B cell (primary cell): ENCODE measurements around the gene MYLK4. TPM values are rescaled to one million over a fixed set of nuclear protein-coding genes. Genes with fewer than 3 reads are reported as not detected.

ENCODE experiments used
- ATAC-seq: fragments of 200-7000 bp; cut with Tn5 transposase; one replicate; pipeline ENCODE4 v1.10.0; 2021; ENCODE audit warnings: low read depth, mild to moderate bottlenecking, moderate number of reproducible peaks, moderate library complexity
- CTCF ChIA-PET: fragments of 350-600 bp; sonication (Branson Sonifier 250); formaldehyde crosslinking; loops from one replicate; lab custom pipeline; 2021; ENCODE audit warnings: antibody characterized with exemption, inconsistent platforms; lab: Charles Lee
- POLR2A ChIA-PET: fragments of 350-600 bp; sonication (Branson Sonifier 250); formaldehyde crosslinking; loops from one replicate; lab custom pipeline; 2021; ENCODE audit warnings: antibody characterized with exemption; lab: Charles Lee
- DNase-seq: peaks from one replicate; pipeline ENCODE4 v3.0.0; 2013
- H2AFZ ChIP-seq: 2 replicates; pipeline ENCODE4 v1.6.1; 2012; ENCODE audit warnings: mild to moderate bottlenecking, low read depth, low read length; ENCODE audit not compliant: insufficient read depth, poor library complexity, severe bottlenecking
- H3K27ac ChIP-seq, 2 donors: 1 replicate in 1 of 2; 2 replicates in 1 of 2; pipeline ENCODE4 v1.5.1; 2012 to 2013; ENCODE audit warnings: low read length in 2 of 2, mild to moderate bottlenecking in 2 of 2, moderate library complexity in 1 of 2
- H3K27me3 ChIP-seq, 4 experiments: fragments of 200-600 bp in 1 of 4; sonication (generic) in 1 of 4; replicated peaks in 1 of 4; 1 replicate in 2 of 4; 2 replicates in 2 of 4; pipeline versions ENCODE4 v1.6.1 to v1.7.0; 2013 to 2016; ENCODE audit warnings: low read length in 3 of 4, mild to moderate bottlenecking in 2 of 4, mixed read lengths in 1 of 4, moderate library complexity in 1 of 4; ENCODE audit not compliant: insufficient read depth in 4 of 4, control insufficient read depth in 3 of 4; ENCODE audit errors: control extremely low read depth in 1 of 4
- H3K36me3 ChIP-seq, 2 experiments: replicated peaks in 1 of 2; 1 replicate in 1 of 2; 2 replicates in 1 of 2; pipeline versions ENCODE4 v1.6.1 to v1.7.1; 2013; ENCODE audit warnings: low read length in 1 of 2; ENCODE audit not compliant: insufficient read depth in 2 of 2, control insufficient read depth in 1 of 2; ENCODE audit errors: control extremely low read depth in 1 of 2, extremely low read depth in 1 of 2
- H3K4me1 ChIP-seq, 2 donors: fragments of 200-600 bp in 1 of 2; sonication (generic) in 1 of 2; 1 replicate in 1 of 2; 2 replicates in 1 of 2; pipeline versions ENCODE4 v1.5.1 to v1.6.1; 2013 to 2017; ENCODE audit warnings: low read length in 2 of 2; ENCODE audit not compliant: control insufficient read depth in 2 of 2, insufficient read depth in 2 of 2
- H3K4me2 ChIP-seq: replicated peaks from 2 replicates; pipeline ENCODE3; 2012; ENCODE audit warnings: mild to moderate bottlenecking, low read depth, low read length; ENCODE audit not compliant: poor library complexity, severe bottlenecking
- H3K4me3 ChIP-seq, 5 experiments: fragments of 200-600 bp in 1 of 5; sonication (generic) in 1 of 5; 1 replicate in 3 of 5; 2 replicates in 2 of 5; pipeline versions ENCODE4 v1.5.1 to v1.7.0; 2011 to 2016; ENCODE audit warnings: low read length in 4 of 5, mild to moderate bottlenecking in 4 of 5, low read depth in 2 of 5, control low read depth in 1 of 5, moderate library complexity in 1 of 5; ENCODE audit not compliant: insufficient read depth in 1 of 5; ENCODE audit errors: control extremely low read depth in 1 of 5, extremely low read depth in 1 of 5
- H3K79me2 ChIP-seq: fragments of 200-600 bp; sonication (generic); one replicate; pipeline ENCODE4 v1.6.0; 2016; ENCODE audit warnings: low read length; ENCODE audit not compliant: control insufficient read depth, insufficient read depth
- H3K9ac ChIP-seq: fragments of 200-600 bp; sonication (generic); 2 replicates; pipeline ENCODE4 v1.6.1; 2017; ENCODE audit warnings: mild to moderate bottlenecking, low read length, moderate library complexity
- H3K9me3 ChIP-seq, 3 donors: one replicate each; pipeline versions ENCODE4 v1.6.1 to v1.7.1; 2013; ENCODE audit warnings: low read length in 2 of 3; ENCODE audit not compliant: control insufficient read depth in 2 of 3, insufficient read depth in 1 of 3; ENCODE audit errors: control extremely low read depth in 1 of 3
- H4K20me1 ChIP-seq: 2 replicates; pipeline ENCODE4 v1.6.0; 2012; ENCODE audit warnings: mild to moderate bottlenecking, low read length; ENCODE audit not compliant: insufficient read depth, control insufficient read depth, poor library complexity, severe bottlenecking
- H3K27ac Mint-ChIP-seq: one replicate; pipeline ENCODE4 v1.8.0; 2021; ENCODE audit warnings: mixed read lengths
- H3K27me3 Mint-ChIP-seq: one replicate; pipeline ENCODE4 v1.8.0; 2021; ENCODE audit warnings: mixed read lengths
- H3K4me1 Mint-ChIP-seq: one replicate; pipeline ENCODE4 v1.8.0; 2021; ENCODE audit warnings: mixed read lengths
- H3K4me3 Mint-ChIP-seq: one replicate; pipeline ENCODE4 v1.8.0; 2021; ENCODE audit warnings: mixed read lengths
- H3K9me3 Mint-ChIP-seq: one replicate; pipeline ENCODE4 v1.8.0; 2022; ENCODE audit warnings: mixed read lengths; ENCODE audit not compliant: insufficient read depth
- EZH2 ChIP-seq: IDR thresholded peaks from 2 replicates; pipeline ENCODE4 v1.6.1; 2012; ENCODE audit warnings: borderline replicate concordance, low read depth, mild to moderate bottlenecking, moderate library complexity, low read length; ENCODE audit not compliant: insufficient read depth, poor library complexity, severe bottlenecking
- WGBS: methylation state at CpG from one replicate; pipeline ENCODE4 v1.1.5; 2013; ENCODE audit warnings: missing lambda C conversion rate; ENCODE audit not compliant: insufficient coverage; 5-methylcytosine and 5-hydroxymethylcytosine counted together
- intact Hi-C: fragments of 100-400 bp; cut with micrococcal nuclease; formaldehyde crosslinking; loops from one replicate; pipeline ENCODE4 v1.10.0; 2022
- polyA plus RNA-seq: library from polyadenylated mRNA; depleted of rRNA; stranded (reverse); fragments of >200 nt; gene quantifications from 2 replicates; pipeline ENCODE4 v1.2.3, GENCODE V29; 2012
- total RNA-seq, 2 donors: library from RNA; stranded (reverse); fragments of 120-200 nt in 1 of 2; gene quantifications; 1 replicate in 1 of 2; 2 replicates in 1 of 2; pipeline versions ENCODE4 v1.2.3 to v1.2.4, GENCODE V29; 2013 to 2022
- TF ChIP-seq, protein P1 (sequence below): fragments of 200-600 bp; IDR thresholded peaks from one replicate; pipeline ENCODE4 v1.8.0; 2022; ENCODE audit warnings: antibody characterized with exemption, mild to moderate bottlenecking

Gene MYLK4
- total and polyA plus RNA-seq, 2 donors (not counting 1 experiment from before 2014, with no cell fraction given), result 0.51 to 1.2 TPM

DNA sequence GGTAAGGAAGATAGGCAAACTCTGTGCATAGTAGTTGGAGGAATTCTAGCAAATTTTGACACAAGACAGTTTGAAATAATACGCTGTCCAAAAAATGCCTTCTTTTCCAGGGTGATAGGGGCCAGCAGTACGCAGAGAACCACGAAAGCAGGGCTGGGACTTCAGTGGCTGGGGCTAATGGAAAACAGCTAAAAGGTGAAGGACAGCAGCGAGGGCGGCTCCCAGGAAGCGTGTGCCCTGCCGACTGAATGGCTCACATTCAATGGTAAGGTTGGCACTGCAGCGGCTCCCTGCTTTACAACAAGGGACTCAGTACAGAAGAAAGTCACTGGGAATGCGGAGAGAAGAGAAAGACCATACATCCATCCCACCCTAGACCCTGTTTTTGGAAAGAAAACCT is 131.1 kb downstream of the MYLK4 start:
- Histone ChIP-seq H3K4me2 (no peak overlapping the region), H4K20me1 (no peaks in the 10 kb centered on the region), H3K9me3 (no peaks in the 10 kb centered on the region), H3K9ac (no peak overlapping the region), H3K27ac (no peak overlapping the region), H3K36me3 (no peaks in the 10 kb centered on the region), H3K4me1 (no peaks in the 10 kb centered on the region), H3K4me3 (no peak overlapping the region), H3K27me3 (peaks cover 0 to 5% (median 1%) of the 10 kb centered on the region in 4 experiments), H3K79me2 (no peaks in the 10 kb centered on the region), H2AFZ (no peak overlapping the region)
- Mint-ChIP-seq H3K27ac (no peak overlapping the region), H3K4me3 (no peak overlapping the region), H3K9me3 (no peaks in the 10 kb centered on the region), H3K4me1 (no peaks in the 10 kb centered on the region), H3K27me3 (peaks cover 22% of the 10 kb centered on the region)
- ChIA-PET CTCF (no interaction called here), POLR2A (no interaction called here)
- 91% methylated on average over 9 of the region's 9 CpGs for WGBS
- DNase-seq (no peak), ATAC-seq (no peak)
- intact Hi-C loops, result no loop called here
- TF ChIP-seq EZH2, result no peak
- TF ChIP-seq, protein P1, sequence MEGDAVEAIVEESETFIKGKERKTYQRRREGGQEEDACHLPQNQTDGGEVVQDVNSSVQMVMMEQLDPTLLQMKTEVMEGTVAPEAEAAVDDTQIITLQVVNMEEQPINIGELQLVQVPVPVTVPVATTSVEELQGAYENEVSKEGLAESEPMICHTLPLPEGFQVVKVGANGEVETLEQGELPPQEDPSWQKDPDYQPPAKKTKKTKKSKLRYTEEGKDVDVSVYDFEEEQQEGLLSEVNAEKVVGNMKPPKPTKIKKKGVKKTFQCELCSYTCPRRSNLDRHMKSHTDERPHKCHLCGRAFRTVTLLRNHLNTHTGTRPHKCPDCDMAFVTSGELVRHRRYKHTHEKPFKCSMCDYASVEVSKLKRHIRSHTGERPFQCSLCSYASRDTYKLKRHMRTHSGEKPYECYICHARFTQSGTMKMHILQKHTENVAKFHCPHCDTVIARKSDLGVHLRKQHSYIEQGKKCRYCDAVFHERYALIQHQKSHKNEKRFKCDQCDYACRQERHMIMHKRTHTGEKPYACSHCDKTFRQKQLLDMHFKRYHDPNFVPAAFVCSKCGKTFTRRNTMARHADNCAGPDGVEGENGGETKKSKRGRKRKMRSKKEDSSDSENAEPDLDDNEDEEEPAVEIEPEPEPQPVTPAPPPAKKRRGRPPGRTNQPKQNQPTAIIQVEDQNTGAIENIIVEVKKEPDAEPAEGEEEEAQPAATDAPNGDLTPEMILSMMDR, result no peak

DNA sequence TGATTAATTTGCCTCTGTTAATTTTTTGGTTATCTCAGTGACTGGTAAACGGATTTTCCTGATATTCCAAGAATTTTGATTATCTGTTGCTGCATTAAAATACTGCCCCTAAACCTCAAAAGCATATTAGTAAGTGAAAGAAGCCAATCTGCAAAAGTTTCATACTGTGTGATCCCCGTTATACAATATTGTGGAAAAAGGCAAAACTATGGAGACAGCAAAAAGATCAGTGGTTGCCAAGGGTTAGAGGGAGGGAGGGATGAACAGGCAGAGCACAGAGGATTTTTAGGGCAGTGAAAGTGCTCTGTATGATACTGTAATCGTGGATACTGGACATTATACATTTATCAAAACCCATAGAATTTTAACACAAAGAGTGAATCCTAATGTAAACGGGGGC is 133.0 kb downstream of the MYLK4 start:
- Histone ChIP-seq H3K9me3 (no peaks in the 10 kb centered on the region), H3K79me2 (no peaks in the 10 kb centered on the region), H4K20me1 (no peaks in the 10 kb centered on the region), H3K4me2 (no peak overlapping the region), H3K9ac (no peak overlapping the region), H3K27ac (no peak overlapping the region), H3K4me1 (no peaks in the 10 kb centered on the region), H2AFZ (no peak overlapping the region), H3K36me3 (no peaks in the 10 kb centered on the region), H3K4me3 (no peak overlapping the region), H3K27me3 (peaks cover 0 to 9% (median 3%) of the 10 kb centered on the region in 4 experiments)
- intact Hi-C loops, result no loop called here
- no peak for DNase-seq
- no peak overlapping the region for H3K4me3 Mint-ChIP-seq
- H3K9me3 Mint-ChIP-seq, result peaks cover 4% of the 10 kb centered on the region
- ChIA-PET CTCF (interaction anchor here (1.0 kb wide), 1 partner anchor 16 kb away, joined by 3 read pairs; no protein-coding TSS in a partner anchor), POLR2A (no interaction called here)
- WGBS, result no CpG with 5 or more reads among the region's 4 CpGs
- no peak overlapping the region for H3K27ac Mint-ChIP-seq
- TF ChIP-seq, protein P1, result no peak
- H3K4me1 Mint-ChIP-seq, result no peaks in the 10 kb centered on the region
- ATAC-seq, result no peak
- H3K27me3 Mint-ChIP-seq, result peaks cover 30% of the 10 kb centered on the region
